ENCODE data around the gene TUBA4B.

Gene TUBA4B

DNA sequence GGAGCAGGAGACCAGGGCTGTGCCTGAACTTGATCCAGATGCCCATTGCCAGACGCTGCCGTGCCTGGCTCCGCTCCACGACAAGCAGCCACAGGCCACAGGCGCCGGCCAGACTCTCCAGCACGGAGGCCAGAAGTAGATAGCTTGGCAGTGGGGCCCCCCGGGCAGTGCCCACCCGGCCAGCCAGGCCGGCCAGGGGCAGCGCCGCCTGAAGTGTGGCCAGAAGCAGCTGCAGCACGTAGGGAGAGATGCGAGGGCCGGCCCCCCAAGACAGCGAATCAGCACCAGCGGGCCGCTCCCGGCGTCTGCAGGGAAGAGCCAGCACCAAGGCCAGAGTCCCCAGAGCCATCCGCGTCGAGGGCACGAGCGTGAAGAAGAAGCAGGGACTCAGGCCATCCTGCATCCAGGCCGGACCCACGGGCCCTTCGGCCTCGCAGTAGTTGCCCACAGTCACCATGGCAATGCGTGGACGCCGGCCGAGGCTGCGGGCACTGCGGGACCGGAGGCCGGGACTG lies 34.8 kb upstream of the TUBA4B start:
- POLR2A ChIA-PET: interaction anchor here (0.6 to 6.2 kb wide), 10 partner anchors 9 to 61 kb away, joined by 3 to 42 read pairs (median 6); partner anchors contain the start of genes ANKZF1, ATG9A, CNPPD1 and DNAJB2
- H3K4me1 ChIP-seq (ENCODE audit: control insufficient read depth, insufficient read depth, low read length): no peaks in the 10 kb centered on the region
- no peaks in the 10 kb centered on the region for H3K9me3 ChIP-seq (ENCODE audit: control insufficient read depth, insufficient read depth, low read depth, low read length)
- H3K4me3 ChIP-seq (ENCODE audit: low read depth, low read length): peak overlapping the region; percentile 27
- CTCF ChIA-PET: interaction anchor here (0.5 to 2.6 kb wide), 6 partner anchors 42 to 507 kb away, joined by 3 to 9 read pairs (median 4); partner anchors contain the start of gene TTLL4
- no peak for TF ChIP-seq ZNF658 (tag by site-specific recombination; IDR thresholded peaks at IDR 0.05)
- no peak for TF ChIP-seq BCL11A (tag by site-specific recombination; IDR thresholded peaks at IDR 0.05; ENCODE audit: low read depth)
- TF ChIP-seq, protein P1, sequence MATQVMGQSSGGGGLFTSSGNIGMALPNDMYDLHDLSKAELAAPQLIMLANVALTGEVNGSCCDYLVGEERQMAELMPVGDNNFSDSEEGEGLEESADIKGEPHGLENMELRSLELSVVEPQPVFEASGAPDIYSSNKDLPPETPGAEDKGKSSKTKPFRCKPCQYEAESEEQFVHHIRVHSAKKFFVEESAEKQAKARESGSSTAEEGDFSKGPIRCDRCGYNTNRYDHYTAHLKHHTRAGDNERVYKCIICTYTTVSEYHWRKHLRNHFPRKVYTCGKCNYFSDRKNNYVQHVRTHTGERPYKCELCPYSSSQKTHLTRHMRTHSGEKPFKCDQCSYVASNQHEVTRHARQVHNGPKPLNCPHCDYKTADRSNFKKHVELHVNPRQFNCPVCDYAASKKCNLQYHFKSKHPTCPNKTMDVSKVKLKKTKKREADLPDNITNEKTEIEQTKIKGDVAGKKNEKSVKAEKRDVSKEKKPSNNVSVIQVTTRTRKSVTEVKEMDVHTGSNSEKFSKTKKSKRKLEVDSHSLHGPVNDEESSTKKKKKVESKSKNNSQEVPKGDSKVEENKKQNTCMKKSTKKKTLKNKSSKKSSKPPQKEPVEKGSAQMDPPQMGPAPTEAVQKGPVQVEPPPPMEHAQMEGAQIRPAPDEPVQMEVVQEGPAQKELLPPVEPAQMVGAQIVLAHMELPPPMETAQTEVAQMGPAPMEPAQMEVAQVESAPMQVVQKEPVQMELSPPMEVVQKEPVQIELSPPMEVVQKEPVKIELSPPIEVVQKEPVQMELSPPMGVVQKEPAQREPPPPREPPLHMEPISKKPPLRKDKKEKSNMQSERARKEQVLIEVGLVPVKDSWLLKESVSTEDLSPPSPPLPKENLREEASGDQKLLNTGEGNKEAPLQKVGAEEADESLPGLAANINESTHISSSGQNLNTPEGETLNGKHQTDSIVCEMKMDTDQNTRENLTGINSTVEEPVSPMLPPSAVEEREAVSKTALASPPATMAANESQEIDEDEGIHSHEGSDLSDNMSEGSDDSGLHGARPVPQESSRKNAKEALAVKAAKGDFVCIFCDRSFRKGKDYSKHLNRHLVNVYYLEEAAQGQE (tag by site-specific recombination; IDR thresholded peaks at IDR 0.05): peak; percentile 91
- no peak for TF ChIP-seq ZNF366 (tag by site-specific recombination; conservative IDR thresholded peaks at IDR 0.05)
- TF ChIP-seq ZNF335 (tag by site-specific recombination; conservative IDR thresholded peaks at IDR 0.05): peak; percentile 86
- peak; percentile 37; the same call in 1 of the 2 replicates for TF ChIP-seq GLIS2 (tag by site-specific recombination; IDR thresholded peaks at IDR 0.05)
- TF ChIP-seq ZBTB48 (tag by site-specific recombination; IDR thresholded peaks at IDR 0.05): 0 out of 2 replicates have a peak, but pooled peaks have one; percentile 68
- TF ChIP-seq ZFP37 (tag by site-specific recombination; IDR thresholded peaks at IDR 0.05): no peak
- no peak for TF ChIP-seq ZFP3 (tag by site-specific recombination; IDR thresholded peaks at IDR 0.05; ENCODE audit: low read depth)
- no peak for TF ChIP-seq ZNF544 (tag by site-specific recombination; IDR thresholded peaks at IDR 0.05)
- TF ChIP-seq, protein P2, sequence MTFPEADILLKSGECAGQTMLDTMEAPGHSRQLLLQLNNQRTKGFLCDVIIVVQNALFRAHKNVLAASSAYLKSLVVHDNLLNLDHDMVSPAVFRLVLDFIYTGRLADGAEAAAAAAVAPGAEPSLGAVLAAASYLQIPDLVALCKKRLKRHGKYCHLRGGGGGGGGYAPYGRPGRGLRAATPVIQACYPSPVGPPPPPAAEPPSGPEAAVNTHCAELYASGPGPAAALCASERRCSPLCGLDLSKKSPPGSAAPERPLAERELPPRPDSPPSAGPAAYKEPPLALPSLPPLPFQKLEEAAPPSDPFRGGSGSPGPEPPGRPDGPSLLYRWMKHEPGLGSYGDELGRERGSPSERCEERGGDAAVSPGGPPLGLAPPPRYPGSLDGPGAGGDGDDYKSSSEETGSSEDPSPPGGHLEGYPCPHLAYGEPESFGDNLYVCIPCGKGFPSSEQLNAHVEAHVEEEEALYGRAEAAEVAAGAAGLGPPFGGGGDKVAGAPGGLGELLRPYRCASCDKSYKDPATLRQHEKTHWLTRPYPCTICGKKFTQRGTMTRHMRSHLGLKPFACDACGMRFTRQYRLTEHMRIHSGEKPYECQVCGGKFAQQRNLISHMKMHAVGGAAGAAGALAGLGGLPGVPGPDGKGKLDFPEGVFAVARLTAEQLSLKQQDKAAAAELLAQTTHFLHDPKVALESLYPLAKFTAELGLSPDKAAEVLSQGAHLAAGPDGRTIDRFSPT (tag by site-specific recombination; IDR thresholded peaks at IDR 0.05): peak; percentile 43; the same call in 1 of the 2 replicates
- peak; percentile 55; the same call in 1 of the 2 replicates for TF ChIP-seq HOXD13 (CRISPR knock-in tag; IDR thresholded peaks at IDR 0.05; ENCODE audit: borderline replicate concordance)
- no peak for TF ChIP-seq ZNF837 (tag by site-specific recombination; IDR thresholded peaks at IDR 0.05)
- peak; percentile 54 for TF ChIP-seq ZNF341 (tag by site-specific recombination; IDR thresholded peaks at IDR 0.05; ENCODE audit: low read depth)
- no peak for TF ChIP-seq ZBTB21 (tag by site-specific recombination; IDR thresholded peaks at IDR 0.05)
- TF ChIP-seq GLIS1 (tag by site-specific recombination; IDR thresholded peaks at IDR 0.05): peak; percentile 43
- TF ChIP-seq, protein P3, sequence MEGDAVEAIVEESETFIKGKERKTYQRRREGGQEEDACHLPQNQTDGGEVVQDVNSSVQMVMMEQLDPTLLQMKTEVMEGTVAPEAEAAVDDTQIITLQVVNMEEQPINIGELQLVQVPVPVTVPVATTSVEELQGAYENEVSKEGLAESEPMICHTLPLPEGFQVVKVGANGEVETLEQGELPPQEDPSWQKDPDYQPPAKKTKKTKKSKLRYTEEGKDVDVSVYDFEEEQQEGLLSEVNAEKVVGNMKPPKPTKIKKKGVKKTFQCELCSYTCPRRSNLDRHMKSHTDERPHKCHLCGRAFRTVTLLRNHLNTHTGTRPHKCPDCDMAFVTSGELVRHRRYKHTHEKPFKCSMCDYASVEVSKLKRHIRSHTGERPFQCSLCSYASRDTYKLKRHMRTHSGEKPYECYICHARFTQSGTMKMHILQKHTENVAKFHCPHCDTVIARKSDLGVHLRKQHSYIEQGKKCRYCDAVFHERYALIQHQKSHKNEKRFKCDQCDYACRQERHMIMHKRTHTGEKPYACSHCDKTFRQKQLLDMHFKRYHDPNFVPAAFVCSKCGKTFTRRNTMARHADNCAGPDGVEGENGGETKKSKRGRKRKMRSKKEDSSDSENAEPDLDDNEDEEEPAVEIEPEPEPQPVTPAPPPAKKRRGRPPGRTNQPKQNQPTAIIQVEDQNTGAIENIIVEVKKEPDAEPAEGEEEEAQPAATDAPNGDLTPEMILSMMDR (tag by site-specific recombination; IDR thresholded peaks at IDR 0.05): no peak
- TF ChIP-seq ZNF549 (tag by site-specific recombination; IDR thresholded peaks at IDR 0.05): no peak
- no peak for TF ChIP-seq SP7 (tag by site-specific recombination; IDR thresholded peaks at IDR 0.05)
- TF ChIP-seq, protein P4, sequence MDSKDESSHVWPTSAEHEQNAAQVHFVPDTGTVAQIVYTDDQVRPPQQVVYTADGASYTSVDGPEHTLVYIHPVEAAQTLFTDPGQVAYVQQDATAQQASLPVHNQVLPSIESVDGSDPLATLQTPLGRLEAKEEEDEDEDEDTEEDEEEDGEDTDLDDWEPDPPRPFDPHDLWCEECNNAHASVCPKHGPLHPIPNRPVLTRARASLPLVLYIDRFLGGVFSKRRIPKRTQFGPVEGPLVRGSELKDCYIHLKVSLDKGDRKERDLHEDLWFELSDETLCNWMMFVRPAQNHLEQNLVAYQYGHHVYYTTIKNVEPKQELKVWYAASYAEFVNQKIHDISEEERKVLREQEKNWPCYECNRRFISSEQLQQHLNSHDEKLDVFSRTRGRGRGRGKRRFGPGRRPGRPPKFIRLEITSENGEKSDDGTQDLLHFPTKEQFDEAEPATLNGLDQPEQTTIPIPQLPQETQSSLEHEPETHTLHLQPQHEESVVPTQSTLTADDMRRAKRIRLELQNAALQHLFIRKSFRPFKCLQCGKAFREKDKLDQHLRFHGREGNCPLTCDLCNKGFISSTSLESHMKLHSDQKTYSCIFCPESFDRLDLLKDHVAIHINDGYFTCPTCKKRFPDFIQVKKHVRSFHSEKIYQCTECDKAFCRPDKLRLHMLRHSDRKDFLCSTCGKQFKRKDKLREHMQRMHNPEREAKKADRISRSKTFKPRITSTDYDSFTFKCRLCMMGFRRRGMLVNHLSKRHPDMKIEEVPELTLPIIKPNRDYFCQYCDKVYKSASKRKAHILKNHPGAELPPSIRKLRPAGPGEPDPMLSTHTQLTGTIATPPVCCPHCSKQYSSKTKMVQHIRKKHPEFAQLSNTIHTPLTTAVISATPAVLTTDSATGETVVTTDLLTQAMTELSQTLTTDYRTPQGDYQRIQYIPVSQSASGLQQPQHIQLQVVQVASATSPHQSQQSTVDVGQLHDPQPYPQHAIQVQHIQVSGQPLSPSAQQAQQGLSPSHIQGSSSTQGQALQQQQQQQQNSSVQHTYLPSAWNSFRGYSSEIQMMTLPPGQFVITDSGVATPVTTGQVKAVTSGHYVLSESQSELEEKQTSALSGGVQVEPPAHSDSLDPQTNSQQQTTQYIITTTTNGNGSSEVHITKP (tag by site-specific recombination; IDR thresholded peaks at IDR 0.05): no peak
- peak overlapping the region; percentile 80 for H3K27ac ChIP-seq (ENCODE audit: extremely low read depth, low read depth, low read length)
- peaks cover 3 to 76% of the 10 kb centered on the region in 2 experiments; a peak in 2 of 3 replicates for H3K36me3 ChIP-seq (ENCODE audit: control insufficient read depth in 2 of 2, insufficient read depth in 1 of 2, low read length in 2 of 2)

All from HEK293 (cell line).